Measurements from ENCODE around the gene PAK5.

Gene PAK5

DNA sequence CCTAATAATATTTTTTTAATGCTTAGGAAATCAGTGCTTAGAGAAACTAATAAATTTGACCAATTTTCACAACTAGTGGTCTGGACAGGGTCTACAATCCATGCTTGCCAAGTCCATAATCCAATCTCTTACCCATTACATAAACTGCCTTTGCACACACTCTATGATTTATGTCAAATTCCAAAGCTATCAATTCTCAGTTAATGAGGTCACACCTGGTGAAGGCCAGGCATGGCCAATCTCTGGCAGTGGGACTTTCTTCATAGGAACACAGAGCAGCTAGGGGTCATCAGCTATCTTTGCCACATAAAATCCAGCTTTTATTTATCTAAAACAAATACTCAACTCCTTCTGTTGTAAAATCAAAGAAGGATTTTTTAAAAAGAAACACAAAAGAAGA is 21.2 kb downstream of the PAK5 start:
- TF ChIP-seq GATA2 (IDR thresholded peaks at IDR 0.05; ENCODE audit: low read depth, low read length) (no peak), GATA3 (IDR thresholded peaks at IDR 0.05; ENCODE audit: low read depth, low read length) (no peak)

DNA sequence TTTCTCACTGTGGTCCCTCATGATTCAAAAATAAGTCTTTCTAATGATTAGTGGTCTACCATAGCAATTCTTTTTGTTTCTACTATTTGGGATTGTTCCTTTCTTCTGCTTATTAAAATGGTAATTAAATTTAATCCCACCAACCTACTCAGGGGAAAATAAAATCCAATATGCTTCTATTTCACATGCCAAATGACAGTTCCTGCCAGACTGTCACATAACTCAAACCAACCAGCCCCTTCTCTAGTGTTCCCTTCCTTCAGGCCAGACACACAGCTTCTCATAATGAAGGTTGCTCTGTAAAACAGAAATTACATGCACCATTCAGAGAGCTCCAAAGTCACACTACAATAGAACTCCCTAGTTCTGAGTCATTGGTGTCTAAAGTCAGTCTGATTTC is 23.2 kb downstream of the PAK5 start:
- TF ChIP-seq GATA2 (IDR thresholded peaks at IDR 0.05; ENCODE audit: low read depth, low read length) (no peak), GATA3 (IDR thresholded peaks at IDR 0.05; ENCODE audit: low read depth, low read length) (no peak)

DNA sequence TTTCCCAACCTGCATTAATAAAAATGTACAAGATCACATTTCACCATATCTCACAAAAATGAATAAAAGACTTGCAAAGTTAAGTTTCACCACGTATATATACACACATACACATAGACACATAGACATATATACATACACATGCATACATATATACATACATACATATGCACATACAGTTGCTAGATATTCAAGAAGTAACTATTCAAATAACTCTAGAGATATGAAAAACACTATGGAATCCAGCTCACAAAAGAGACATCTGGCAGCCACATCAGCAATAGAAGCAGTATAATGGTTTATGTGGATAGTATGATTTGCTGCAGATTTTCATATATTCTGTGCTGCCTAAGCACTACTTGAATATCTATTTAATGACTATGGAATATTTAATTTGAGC is 28.1 kb downstream of the PAK5 start:
- TF ChIP-seq GATA2 (IDR thresholded peaks at IDR 0.05; ENCODE audit: low read depth, low read length) (no peak), GATA3 (IDR thresholded peaks at IDR 0.05; ENCODE audit: low read depth, low read length) (no peak)

DNA sequence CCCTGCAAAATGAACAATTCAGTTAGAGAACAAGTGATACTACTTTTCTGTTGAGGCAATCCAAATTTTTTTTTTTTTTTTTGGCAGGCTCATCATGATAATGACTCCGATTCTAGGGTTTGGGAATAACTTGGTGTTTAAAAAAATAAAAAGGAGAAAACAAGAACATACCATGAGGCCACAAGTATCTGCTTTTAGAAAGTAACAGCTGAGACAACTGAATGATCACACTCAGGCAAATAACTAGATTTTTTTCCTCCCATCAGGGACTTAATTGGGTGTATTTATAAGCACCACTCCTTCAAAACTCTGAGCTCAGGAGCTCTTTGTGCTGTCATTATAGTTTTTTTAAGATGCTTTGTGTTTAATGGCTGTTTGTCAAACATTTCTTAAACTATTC is 29.6 kb downstream of the PAK5 start:
- no peak for TF ChIP-seq GATA3 (IDR thresholded peaks at IDR 0.05; ENCODE audit: low read depth, low read length)
- TF ChIP-seq GATA2 (IDR thresholded peaks at IDR 0.05; ENCODE audit: low read depth, low read length): no peak

DNA sequence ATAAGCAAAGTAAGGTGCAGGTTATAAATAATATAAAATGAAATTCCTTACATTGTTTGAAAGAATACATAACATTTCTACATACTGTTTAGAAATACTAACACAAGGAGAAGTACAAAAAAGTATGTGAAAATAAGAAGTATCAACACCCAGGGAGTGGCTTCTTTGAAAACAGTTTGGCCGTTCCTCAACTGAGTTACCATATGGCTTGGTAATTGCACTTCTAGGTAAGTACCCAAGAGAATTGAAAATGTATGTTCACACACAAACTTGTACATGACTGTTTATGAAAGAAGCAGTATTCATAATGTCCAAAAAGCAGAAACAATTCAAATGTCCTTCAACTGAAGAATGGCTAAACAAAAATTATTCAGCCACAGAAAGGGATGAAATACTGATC is 30.7 kb downstream of the PAK5 start:
- TF ChIP-seq GATA3 (IDR thresholded peaks at IDR 0.05; ENCODE audit: low read depth, low read length) (no peak), GATA2 (IDR thresholded peaks at IDR 0.05; ENCODE audit: low read depth, low read length) (no peak)

DNA sequence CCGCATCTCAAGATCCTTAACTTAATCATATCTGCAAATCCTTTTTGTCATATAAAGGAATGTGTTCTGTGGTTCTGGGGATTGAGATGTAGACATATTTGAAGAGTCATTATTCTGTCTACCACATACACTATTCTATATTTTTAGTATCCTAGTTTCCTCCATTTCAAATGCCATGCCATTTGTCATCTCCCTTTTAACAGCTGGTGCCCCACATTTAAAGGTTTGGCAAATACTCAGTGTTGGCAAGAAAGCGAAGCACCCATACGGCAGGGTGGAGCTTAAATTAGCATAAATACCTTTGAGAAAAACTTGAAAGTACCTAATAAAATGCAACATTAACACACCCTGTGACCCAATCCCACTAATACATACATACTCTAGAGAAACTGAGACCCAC is 31.7 kb downstream of the PAK5 start:
- TF ChIP-seq GATA3 (IDR thresholded peaks at IDR 0.05; ENCODE audit: low read depth, low read length): no peak
- no peak for TF ChIP-seq GATA2 (IDR thresholded peaks at IDR 0.05; ENCODE audit: low read depth, low read length)

DNA sequence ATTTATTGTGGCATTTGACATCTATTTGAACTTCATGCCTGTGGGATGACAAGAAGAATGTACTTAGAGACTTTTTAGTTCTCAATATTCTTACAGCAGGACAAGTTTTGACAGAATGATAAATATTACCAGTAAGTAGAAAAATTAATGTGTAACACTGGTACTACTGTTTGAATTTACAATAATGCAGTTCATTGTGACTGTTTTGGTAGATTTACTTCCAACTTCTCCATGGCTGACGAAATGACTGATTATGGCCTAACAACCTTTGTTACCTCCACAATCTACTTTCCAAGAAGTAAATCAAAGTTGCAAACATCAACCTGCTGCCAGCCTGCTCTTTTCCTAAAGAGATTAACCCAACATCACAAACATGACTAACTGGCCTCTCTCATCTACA is 38.5 kb downstream of the PAK5 start:
- TF ChIP-seq GATA3 (IDR thresholded peaks at IDR 0.05; ENCODE audit: low read depth, low read length) (no peak), GATA2 (IDR thresholded peaks at IDR 0.05; ENCODE audit: low read depth, low read length) (no peak)

DNA sequence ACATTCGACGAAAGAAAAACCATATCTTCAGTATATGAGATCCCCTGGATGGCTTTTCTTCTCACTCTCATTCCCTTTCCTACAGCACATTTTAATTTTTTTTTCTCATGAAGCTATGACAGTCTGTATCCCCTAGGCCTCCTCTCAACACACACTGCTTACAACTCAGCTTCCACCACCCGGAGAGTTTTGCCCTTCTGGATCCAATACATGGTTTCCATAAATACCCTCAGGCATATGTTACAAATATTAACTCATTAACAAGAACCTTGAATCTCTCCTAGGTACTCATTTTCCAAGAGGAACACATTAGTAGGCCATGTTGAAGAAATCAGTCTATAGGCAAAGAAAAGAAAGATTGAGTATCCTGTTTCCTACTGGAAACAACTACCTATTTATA is 44.0 kb downstream of the PAK5 start:
- TF ChIP-seq GATA3 (IDR thresholded peaks at IDR 0.05; ENCODE audit: low read depth, low read length) (no peak), GATA2 (IDR thresholded peaks at IDR 0.05; ENCODE audit: low read depth, low read length) (no peak)

DNA sequence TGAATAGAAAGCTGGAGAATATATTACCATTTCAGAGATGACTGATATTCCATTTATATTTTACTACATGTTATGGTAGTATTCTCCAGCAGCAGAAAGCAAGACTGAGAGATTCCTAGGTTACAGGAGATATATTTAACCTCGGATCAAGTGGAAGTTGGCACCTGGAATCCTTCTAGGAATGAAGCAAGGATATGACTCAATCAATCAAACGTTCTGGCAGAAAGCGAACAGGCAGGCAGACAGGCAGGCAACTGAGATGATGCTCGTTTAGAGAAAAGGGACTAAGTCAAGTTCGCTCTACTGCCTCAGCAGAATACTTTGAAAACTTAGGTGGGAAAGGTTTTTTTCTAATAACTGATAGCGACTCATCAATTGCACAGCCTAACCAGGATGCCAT is 46.2 kb downstream of the PAK5 start:
- TF ChIP-seq GATA2 (IDR thresholded peaks at IDR 0.05; ENCODE audit: low read depth, low read length) (no peak), GATA3 (IDR thresholded peaks at IDR 0.05; ENCODE audit: low read depth, low read length) (no peak)

DNA sequence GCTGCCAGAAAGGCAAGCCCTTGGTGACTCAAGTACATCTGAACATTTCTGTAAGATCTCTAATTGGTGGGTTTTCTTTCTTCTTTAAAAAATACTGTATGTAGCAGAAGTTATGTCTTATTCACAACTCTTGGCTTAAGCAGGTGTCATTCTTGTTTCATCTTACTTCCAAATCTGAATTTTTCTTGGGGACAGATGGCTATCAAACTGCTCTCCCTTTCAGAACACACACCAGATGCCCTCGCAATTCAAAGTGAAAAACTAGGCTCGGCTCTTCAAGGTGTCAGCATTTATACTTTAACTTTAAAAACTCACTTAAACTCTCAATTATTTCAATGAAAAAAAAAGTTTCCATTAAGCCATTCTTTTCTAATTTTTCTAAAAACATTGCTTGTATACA is 49.7 kb downstream of the PAK5 start:
- TF ChIP-seq GATA2 (IDR thresholded peaks at IDR 0.05; ENCODE audit: low read depth, low read length): no peak
- no peak for TF ChIP-seq GATA3 (IDR thresholded peaks at IDR 0.05; ENCODE audit: low read depth, low read length)

DNA sequence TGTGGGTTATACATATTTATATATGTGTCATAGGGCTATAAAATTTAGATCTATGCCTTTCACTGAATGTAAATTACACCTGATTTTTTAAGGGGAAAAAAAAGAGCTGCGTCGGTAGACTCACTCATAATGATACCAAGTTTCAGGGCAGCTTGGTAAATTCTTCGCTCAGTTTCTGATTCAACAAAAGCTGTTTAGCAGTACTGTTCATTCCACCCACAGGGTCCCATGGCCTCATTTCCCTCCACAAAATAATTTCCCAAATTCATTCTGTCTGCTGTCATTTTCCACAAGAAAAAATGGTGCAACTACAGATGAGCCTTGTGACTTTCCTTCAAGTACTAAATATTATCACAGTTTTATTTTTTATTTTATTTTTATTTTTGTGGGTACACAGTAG is 63.7 kb downstream of the PAK5 start:
- TF ChIP-seq GATA2 (IDR thresholded peaks at IDR 0.05; ENCODE audit: low read depth, low read length): no peak
- no peak for TF ChIP-seq GATA3 (IDR thresholded peaks at IDR 0.05; ENCODE audit: low read depth, low read length)

DNA sequence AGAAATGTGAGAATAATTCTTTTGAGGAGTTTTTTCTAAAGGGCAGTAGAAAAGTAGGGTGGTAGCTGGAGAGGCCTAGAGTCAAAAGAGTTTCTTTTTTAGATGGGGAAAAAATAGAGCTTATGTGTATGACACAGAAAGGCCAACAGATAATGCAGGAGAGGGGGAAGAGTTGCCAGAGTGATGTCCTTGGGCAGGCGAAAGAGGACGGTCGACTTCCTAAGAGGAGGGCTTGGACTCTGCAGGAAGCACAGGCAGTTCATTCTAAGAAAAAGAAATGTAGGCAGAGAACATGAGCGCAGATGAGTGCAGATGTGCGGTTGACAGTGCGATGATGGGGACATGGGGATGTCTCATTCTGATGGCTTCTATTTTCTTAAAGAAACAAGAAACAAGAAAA is 68.9 kb downstream of the PAK5 start:
- TF ChIP-seq GATA3 (IDR thresholded peaks at IDR 0.05; ENCODE audit: low read depth, low read length): no peak
- TF ChIP-seq GATA2 (IDR thresholded peaks at IDR 0.05; ENCODE audit: low read depth, low read length): no peak

DNA sequence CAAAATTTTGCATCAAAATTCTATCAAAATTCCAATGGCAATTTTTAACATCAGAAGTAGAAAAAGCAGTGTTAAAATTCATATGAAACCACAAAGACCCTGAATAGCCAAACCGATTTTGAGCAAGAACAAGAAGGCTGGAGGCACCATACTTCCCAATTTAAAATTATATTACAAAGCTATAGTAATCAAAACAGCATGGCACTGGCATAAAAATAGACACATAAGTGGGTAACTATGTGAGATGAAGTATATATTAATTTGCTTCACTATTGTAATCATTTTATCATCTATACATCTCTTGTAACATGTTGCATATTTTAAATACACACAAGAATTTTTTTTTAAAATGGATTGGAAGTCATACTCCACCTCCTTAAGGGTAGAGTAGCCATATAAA is 77.4 kb downstream of the PAK5 start:
- TF ChIP-seq GATA3 (IDR thresholded peaks at IDR 0.05; ENCODE audit: low read depth, low read length): no peak
- TF ChIP-seq GATA2 (IDR thresholded peaks at IDR 0.05; ENCODE audit: low read depth, low read length): no peak

DNA sequence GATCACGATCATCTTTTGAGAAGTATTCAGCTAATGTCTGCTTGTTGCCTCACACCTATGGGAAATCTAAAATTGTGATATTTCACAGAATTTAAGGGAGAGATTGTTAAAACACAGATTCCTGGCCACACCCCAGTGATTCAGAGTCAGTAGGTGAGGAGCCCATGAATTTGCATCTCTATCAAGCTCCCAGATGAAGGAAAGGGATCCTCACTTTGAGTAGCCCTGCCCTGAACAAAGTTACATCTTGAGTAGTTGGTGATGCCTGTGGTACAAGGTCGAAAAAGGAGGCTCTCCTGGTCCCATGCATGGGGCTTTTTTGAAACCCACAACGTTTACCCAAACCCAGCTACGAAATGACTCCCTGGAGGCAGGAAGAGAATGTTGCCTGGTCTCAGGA is 79.5 kb downstream of the PAK5 start:
- TF ChIP-seq GATA3 (IDR thresholded peaks at IDR 0.05; ENCODE audit: low read depth, low read length) (no peak), GATA2 (IDR thresholded peaks at IDR 0.05; ENCODE audit: low read depth, low read length) (no peak)

DNA sequence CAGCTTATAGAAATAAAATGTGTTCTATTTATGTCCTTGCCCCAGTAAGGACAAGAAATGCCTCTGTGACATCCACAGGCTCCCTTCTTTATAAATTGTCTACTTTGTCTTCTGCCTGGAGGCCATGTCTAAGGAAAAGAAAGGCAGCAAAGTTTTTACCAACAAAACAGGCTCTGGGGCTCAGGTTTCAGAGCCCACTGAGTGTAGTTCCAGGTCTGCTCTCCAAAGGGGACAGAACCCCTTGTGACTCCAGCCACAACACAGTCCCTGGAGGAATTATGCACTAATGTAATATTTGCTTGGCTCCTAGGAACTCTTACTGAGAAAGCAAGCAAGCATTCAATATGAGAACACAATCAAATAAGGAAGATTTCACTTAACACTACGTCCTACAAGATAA is 80.1 kb downstream of the PAK5 start:
- TF ChIP-seq GATA3 (IDR thresholded peaks at IDR 0.05; ENCODE audit: low read depth, low read length) (no peak), GATA2 (IDR thresholded peaks at IDR 0.05; ENCODE audit: low read depth, low read length) (no peak)

DNA sequence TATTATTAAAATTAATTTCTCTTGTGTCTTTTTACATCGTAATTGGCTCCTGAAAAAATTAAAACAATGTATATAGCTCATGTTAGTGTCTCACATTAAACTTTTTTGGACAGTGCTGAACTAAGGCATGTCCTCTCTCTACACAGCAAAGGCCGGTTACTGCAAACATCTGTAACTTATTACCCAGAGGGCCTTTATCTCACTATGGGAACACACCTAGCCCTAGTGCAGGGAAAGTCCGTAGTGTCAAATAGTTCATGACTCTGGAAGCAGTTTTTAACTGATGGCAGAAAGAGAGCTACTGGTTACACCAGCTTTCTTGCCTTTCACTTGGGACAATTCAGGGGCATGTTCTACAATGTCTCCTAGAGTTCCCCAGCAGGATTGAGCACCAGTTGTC is 82.2 kb downstream of the PAK5 start:
- no peak for TF ChIP-seq GATA2 (IDR thresholded peaks at IDR 0.05; ENCODE audit: low read depth, low read length)
- no peak for TF ChIP-seq GATA3 (IDR thresholded peaks at IDR 0.05; ENCODE audit: low read depth, low read length)

Measured in SH-SY5Y (cell line).